GM19468 (cell line): ENCODE results near the gene CAMK2B.

ENCODE experiments used
- ATAC-seq: cut with Tn5 transposase; IDR thresholded peaks from one replicate; pipeline ENCODE4 v1.9.1; 2021; ENCODE audit warnings: mild to moderate bottlenecking, moderate library complexity, moderate number of reproducible peaks; ENCODE audit not compliant: unreplicated experiment; ENCODE audit errors: extremely low read depth

The CAMK2B gene

GRCh38 chr7:44325201-44325671, at the start of gene CAMK2B:
Gene CAMK2B (minus strand): TSS chr7:44325594. CDS start chr7:44325421, 173 bp downstream.
- no peak for ATAC-seq

DNA sequence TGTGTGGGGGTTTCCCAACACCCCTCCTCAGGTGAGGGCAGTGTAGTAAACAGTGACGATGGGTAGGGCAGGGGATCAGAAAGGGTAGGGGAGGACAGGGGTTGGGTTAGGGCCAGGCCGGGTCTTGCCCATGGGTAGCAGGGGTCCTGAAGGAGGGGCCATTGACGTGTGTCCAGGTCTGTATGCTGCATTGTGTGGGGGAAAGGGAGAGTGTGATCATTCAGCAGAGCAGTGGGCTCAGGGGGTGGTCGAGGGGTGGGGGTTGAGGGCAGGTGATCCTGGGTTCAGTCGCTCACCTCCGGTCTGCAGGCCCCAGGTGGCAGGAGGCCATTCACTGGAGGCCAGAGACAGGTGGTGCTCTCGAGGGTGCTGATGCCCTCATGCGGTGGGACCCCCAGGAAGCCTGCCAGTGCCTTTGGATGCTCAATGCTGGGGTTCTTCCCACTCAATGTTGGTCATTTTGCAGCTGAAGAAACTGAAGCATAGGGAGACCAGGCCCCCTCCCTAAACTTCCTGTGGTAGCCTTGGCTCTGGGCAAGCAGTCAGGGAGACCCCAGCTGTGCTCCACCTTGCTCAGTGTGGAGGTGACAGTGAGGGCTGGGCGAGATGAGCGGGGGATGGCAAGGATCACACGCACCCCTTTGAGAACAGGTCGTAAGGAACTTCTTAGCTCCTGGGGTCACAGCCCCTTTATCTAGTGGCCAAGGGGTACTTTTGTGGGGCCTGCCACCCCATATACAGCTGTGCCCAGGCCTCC, 48.8 kb upstream of the CAMK2B start:
- no peak for ATAC-seq

DNA sequence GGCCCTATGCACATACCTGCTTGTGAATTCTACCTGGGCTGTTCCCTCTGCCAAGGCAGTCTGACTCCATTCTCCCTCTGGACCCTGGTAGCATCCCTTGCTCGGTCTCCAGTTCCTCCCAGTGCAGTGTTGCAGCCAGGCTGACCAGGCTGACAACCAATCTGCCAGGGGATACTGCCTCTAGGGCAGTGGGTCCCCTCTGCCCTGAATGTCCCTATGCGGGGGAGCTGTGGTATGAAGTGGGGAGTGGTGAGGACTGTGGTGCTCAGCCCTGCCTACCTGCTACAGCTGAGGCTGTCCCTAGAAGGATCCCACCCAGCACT, 48.0 kb upstream of the CAMK2B start:
- no peak for ATAC-seq

GRCh38 chr7:44372560-44373417, 47.4 kb upstream of the CAMK2B start:
- ATAC-seq, result no peak

GRCh38 chr7:44368885-44369284, 43.5 kb upstream of the CAMK2B start:
- no peak for ATAC-seq

GRCh38 chr7:44368455-44368854, 43.1 kb upstream of the CAMK2B start:
- ATAC-seq, result no peak

GRCh38 chr7:44367475-44368043, 42.2 kb upstream of the CAMK2B start:
- no peak for ATAC-seq

DNA sequence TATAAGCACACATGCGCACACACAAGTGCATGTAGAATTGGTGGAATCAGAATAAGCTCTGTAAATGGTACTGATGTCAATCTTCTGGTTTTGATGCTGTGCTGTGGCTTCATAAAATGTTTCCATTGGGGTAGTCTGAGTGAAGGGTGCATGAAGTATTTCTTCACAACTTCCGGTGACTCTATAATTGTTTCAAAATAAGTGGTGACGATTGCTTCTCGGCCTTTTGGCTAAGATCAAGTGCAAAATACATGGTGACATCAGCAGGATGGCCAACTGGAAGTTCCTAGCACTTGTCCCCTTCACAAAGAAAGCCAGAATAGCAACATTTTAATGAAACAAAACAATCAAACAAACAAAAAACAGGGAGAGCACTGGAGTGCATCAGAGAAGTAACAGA, 41.6 kb upstream of the CAMK2B start:
- no peak for ATAC-seq

- ATAC-seq, result no peak
These were observed 28.3 kb upstream of the CAMK2B start for GRCh38 chr7:44353668-44354067.

DNA sequence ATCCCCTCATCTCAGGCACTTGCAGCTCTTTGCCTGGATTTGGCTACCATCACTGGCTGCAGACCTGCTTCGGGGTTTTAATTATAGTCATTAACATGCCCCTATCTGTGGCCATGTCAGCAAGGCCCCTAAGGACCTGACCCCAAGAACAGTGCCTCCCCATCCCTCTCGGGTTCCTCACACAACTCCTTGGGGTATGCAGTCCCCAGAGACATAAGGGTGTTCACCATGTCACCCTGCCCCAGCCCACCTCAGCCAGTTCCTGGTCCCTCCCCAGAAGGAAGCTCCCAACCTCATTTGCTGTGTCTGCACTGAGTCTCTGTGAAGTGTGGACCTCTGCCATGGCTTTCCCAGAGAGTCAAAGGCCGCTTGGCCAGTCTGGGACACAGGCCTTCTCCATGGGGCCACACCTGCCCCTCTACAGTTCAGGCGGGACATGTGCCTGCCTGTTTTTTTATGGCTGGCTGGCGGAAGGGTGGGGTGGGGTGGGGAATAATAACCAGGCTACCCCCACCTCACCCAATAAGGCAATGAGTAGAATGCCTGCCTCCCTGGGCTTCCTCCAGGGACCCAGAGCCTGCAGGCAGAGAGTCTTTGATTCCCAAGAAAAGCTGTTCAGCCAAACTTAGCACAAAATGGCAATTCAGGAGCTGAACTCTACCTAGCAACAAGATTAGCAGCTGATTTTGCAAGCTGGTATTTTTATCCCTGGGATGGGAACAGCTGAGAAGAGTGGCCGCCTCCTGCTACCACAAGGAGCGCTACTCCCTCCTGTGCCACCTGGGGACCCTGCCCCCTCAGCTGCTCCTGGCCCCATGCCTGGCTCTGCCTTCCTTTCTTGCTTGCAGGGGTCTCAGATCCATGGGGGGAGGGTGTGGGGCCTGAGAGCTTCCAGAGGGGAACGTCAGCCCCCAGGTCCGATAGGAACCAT, 23.7 kb upstream of the CAMK2B start:
- ATAC-seq, result no peak

DNA sequence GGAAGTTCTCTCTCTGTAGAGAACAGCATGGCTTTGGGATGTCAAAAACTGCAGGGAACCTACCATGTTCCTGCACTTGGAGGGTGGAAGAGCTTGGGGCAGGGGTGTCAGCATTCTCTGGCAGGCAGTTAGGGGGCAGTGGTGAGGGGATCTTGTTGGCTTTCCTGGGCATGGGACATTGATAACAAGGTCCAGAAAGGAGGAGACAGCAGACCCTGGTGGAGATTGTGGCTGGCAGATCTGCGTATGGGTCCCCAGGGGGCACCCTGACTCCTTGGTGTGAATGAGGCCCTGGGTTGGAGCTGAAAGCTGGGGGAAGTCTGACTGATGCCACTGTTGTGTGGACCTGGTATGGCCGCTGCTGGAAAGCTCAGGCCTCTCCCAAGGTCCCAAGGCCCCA, 22.9 kb upstream of the CAMK2B start:
- ATAC-seq, result no peak

- ATAC-seq, result no peak
These were observed 22.2 kb upstream of the CAMK2B start for GRCh38 chr7:44347546-44348114.

DNA sequence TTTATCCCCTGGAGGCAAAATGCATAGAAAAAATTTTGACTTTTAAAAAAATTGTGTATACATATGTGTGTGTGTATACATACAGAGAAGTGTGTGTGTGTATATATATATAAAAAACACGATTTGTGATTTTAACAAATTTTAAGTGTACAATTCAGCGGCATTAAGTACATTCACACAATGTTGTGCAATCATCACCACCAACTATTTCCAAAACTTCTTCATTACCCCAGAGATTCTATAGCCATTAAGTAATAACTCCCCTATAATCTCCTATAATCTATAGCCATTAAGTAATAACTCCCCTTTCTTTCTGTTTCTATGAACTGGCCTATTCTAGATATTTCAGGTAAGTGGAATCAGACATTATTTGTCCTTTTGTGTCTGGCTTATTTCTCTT, 20.7 kb upstream of the CAMK2B start:
- no peak for ATAC-seq

- ATAC-seq, result no peak
These were observed 16.0 kb upstream of the CAMK2B start for GRCh38 chr7:44341401-44341800.

DNA sequence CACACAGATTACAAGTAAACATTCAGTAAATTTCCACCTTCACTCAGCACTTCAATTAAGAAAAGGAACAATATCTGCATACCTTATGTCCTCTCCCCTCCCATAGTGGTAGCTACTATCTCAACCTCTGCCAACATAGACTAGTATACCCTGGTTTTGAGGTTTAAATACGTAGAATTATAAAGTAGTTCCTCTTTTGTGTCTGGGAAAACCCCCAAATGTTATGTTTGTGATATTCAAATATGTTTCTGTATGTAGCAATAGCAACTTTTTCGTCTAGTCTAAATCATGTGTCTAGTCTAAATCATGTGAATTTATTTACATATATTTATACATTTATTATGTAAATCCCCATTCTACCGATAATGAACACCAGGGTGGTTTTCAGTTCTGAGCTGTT, 13.2 kb upstream of the CAMK2B start:
- no peak for ATAC-seq

- no peak for ATAC-seq
These were observed 11.1 kb upstream of the CAMK2B start for GRCh38 chr7:44336491-44336890.

- ATAC-seq, result no peak
These were observed 9.8 kb upstream of the CAMK2B start for GRCh38 chr7:44335184-44335583.

DNA sequence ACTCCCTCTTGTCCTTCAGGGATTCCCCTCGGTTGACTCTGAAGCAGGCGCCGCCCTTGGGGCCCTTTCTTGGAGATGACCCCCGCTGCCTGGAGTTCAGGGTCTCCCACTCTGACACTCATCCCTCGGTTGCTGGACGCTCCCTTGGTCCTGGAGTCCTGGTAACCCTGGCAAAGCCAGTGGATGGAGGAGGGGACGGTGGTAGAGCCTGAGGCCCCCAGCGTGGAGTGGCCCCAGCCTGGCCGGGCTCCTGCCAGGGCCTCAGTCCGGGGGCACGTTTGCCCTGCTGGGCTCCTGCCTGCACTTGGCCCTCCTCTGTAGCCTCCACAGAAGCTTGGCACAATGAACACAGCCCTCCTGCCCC, 9.3 kb upstream of the CAMK2B start:
- ATAC-seq, result no peak

- ATAC-seq, result no peak
These were observed 8.7 kb upstream of the CAMK2B start for GRCh38 chr7:44333911-44334733.
